HEK293 (cell line): Measurements from ENCODE around the gene TOP3B.

Source experiments
- CTCF ChIA-PET: fragments of 350-600 bp; formaldehyde crosslinking; extraction: SDS; loops from one replicate; lab custom pipeline; 2021; ENCODE audit warnings: antibody characterized with exemption; lab: Yijun Ruan, JAX
- POLR2A ChIA-PET: fragments of 300-600 bp; formaldehyde crosslinking; extraction: SDS; loops from one replicate; lab custom pipeline; 2020; ENCODE audit warnings: antibody characterized with exemption, inconsistent platforms; lab: Yijun Ruan, JAX
- H3K27ac ChIP-seq: fragments of 200-500 bp; sonication (Bioruptor generic); 2 replicates; pipeline ENCODE4 v1.5.1; 2014; ENCODE audit warnings: low read depth, low read length, control low read depth, inconsistent platforms; ENCODE audit errors: extremely low read depth
- H3K36me3 ChIP-seq, 2 experiments: fragments of 200-500 bp in 1 of 2; sonication (Bioruptor generic) in 1 of 2; 1 replicate in 1 of 2; 2 replicates in 1 of 2; pipeline ENCODE4 v1.5.1; 2014 to 2017; ENCODE audit warnings: inconsistent platforms in 2 of 2, low read length in 2 of 2; ENCODE audit not compliant: control insufficient read depth in 2 of 2, insufficient read depth in 1 of 2
- H3K4me1 ChIP-seq: fragments of 200-500 bp; sonication (Bioruptor generic); 2 replicates; pipeline ENCODE4 v1.5.1; 2014; ENCODE audit warnings: mild to moderate bottlenecking, low read length, inconsistent platforms; ENCODE audit not compliant: control insufficient read depth, insufficient read depth
- H3K4me3 ChIP-seq: 2 replicates; pipeline ENCODE4 v1.5.1; 2011; ENCODE audit warnings: low read depth, mild to moderate bottlenecking, control low read depth, low read length, moderate library complexity
- H3K9me3 ChIP-seq: fragments of 200-500 bp; sonication (Bioruptor generic); 2 replicates; pipeline ENCODE4 v1.5.1; 2014; ENCODE audit warnings: low read depth, low read length, inconsistent platforms; ENCODE audit not compliant: control insufficient read depth, insufficient read depth
- AEBP2 ChIP-seq: fragments of 450-650 bp; formaldehyde crosslinking; IDR thresholded peaks from 2 replicates; pipeline ENCODE4 v1.5.1; 2016; ENCODE audit warnings: missing biosample characterization, missing genetic modification characterization, borderline replicate concordance
- ELK4 ChIP-seq: IDR thresholded peaks from 2 replicates; pipeline ENCODE4 v1.6.1; 2011; ENCODE audit warnings: mild to moderate bottlenecking, low read depth, low read length, borderline replicate concordance
- ZEB2 ChIP-seq: fragments of 450-650 bp; formaldehyde crosslinking; IDR thresholded peaks from 2 replicates; pipeline ENCODE4 v1.5.1; 2016; ENCODE audit warnings: missing biosample characterization, missing genetic modification characterization
- ZFHX2 ChIP-seq: fragments of 450-650 bp; formaldehyde crosslinking; conservative IDR thresholded peaks from 2 replicates; pipeline ENCODE4 v1.5.1; 2016; ENCODE audit warnings: missing biosample characterization, missing genetic modification characterization
- ZNF184 ChIP-seq: fragments of 450-650 bp; IDR thresholded peaks from 2 replicates; pipeline ENCODE4 v1.5.1; 2018; ENCODE audit warnings: missing biosample characterization, mild to moderate bottlenecking, missing genetic modification characterization
- ZNF366 ChIP-seq: fragments of 450-650 bp; formaldehyde crosslinking; conservative IDR thresholded peaks from 2 replicates; pipeline ENCODE4 v1.5.1; 2016; ENCODE audit warnings: missing biosample characterization, missing genetic modification characterization
- ZNF394 ChIP-seq: fragments of 450-650 bp; formaldehyde crosslinking; IDR thresholded peaks from 2 replicates; pipeline ENCODE4 v1.5.1; 2016; ENCODE audit warnings: missing biosample characterization, missing genetic modification characterization, mild to moderate bottlenecking, moderate library complexity, borderline replicate concordance
- ZNF433 ChIP-seq: fragments of 450-650 bp; formaldehyde crosslinking; IDR thresholded peaks from 2 replicates; pipeline ENCODE4 v1.5.1; 2016; ENCODE audit warnings: missing biosample characterization, missing genetic modification characterization, low read depth
- ZNF518A ChIP-seq: fragments of 450-650 bp; formaldehyde crosslinking; conservative IDR thresholded peaks from 2 replicates; pipeline ENCODE4 v1.5.1; 2016; ENCODE audit warnings: low read depth, missing biosample characterization, missing genetic modification characterization
- ZNF558 ChIP-seq: fragments of 450-650 bp; formaldehyde crosslinking; IDR thresholded peaks from 2 replicates; pipeline ENCODE4 v1.5.1; 2016; ENCODE audit warnings: missing biosample characterization, missing genetic modification characterization
- ZNF561 ChIP-seq: fragments of 450-650 bp; IDR thresholded peaks from 2 replicates; pipeline ENCODE4 v1.5.1; 2018; ENCODE audit warnings: missing biosample characterization, missing genetic modification characterization, borderline replicate concordance
- ZNF571 ChIP-seq: fragments of 450-650 bp; formaldehyde crosslinking; IDR thresholded peaks from 2 replicates; pipeline ENCODE4 v1.5.0; 2017; ENCODE audit warnings: missing biosample characterization, missing genetic modification characterization
- ZNF670 ChIP-seq: fragments of 450-650 bp; formaldehyde crosslinking; IDR thresholded peaks from 2 replicates; pipeline ENCODE4 v1.5.1; 2016; ENCODE audit warnings: missing biosample characterization, missing genetic modification characterization, low read depth
- ZNF704 ChIP-seq: fragments of 450-650 bp; formaldehyde crosslinking; IDR thresholded peaks from 2 replicates; pipeline ENCODE4 v1.5.1; 2016; ENCODE audit warnings: missing biosample characterization, missing genetic modification characterization
- ZXDB ChIP-seq: fragments of 450-650 bp; formaldehyde crosslinking; IDR thresholded peaks from 2 replicates; pipeline ENCODE4 v1.5.1; 2016; ENCODE audit warnings: missing biosample characterization, missing genetic modification characterization
- TF ChIP-seq, protein P1 (sequence below): fragments of 450-650 bp; formaldehyde crosslinking; IDR thresholded peaks from 2 replicates; pipeline ENCODE4 v1.5.1; 2017; ENCODE audit warnings: missing biosample characterization, missing genetic modification characterization
- TF ChIP-seq, protein P2 (sequence below): fragments of 450-650 bp; formaldehyde crosslinking; IDR thresholded peaks from 2 replicates; pipeline ENCODE4 v1.5.1; 2016; ENCODE audit warnings: missing biosample characterization, missing genetic modification characterization
- TF ChIP-seq, protein P3 (sequence below): fragments of 450-650 bp; formaldehyde crosslinking; IDR thresholded peaks from 2 replicates; pipeline ENCODE4 v1.5.0; 2017; ENCODE audit warnings: missing biosample characterization, missing genetic modification characterization, borderline replicate concordance

The TOP3B gene

GRCh38 chr22:21920341-21921183 lies 62.0 kb downstream of the TOP3B start:
- no peak for TF ChIP-seq ZNF561 (tag by site-specific recombination)
- TF ChIP-seq, protein P1, sequence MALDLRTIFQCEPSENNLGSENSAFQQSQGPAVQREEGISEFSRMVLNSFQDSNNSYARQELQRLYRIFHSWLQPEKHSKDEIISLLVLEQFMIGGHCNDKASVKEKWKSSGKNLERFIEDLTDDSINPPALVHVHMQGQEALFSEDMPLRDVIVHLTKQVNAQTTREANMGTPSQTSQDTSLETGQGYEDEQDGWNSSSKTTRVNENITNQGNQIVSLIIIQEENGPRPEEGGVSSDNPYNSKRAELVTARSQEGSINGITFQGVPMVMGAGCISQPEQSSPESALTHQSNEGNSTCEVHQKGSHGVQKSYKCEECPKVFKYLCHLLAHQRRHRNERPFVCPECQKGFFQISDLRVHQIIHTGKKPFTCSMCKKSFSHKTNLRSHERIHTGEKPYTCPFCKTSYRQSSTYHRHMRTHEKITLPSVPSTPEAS (tag by site-specific recombination), result no peak
- TF ChIP-seq ZNF433 (tag by site-specific recombination), result no peak
- no peak for TF ChIP-seq ZNF394 (tag by site-specific recombination)
- TF ChIP-seq ZNF184 (tag by site-specific recombination), result no peak
- no peak for TF ChIP-seq ZNF670 (tag by site-specific recombination)
- no peak for TF ChIP-seq ZXDB
- TF ChIP-seq ZNF366 (tag by site-specific recombination), result no peak
- no peak for TF ChIP-seq AEBP2 (tag by site-specific recombination)
- TF ChIP-seq ZFHX2 (tag by site-specific recombination), result no peak
- TF ChIP-seq ELK4, result no peak
- TF ChIP-seq ZEB2, result no peak
- no peak for TF ChIP-seq ZNF558
- TF ChIP-seq ZNF571, result no peak
- TF ChIP-seq, protein P2, sequence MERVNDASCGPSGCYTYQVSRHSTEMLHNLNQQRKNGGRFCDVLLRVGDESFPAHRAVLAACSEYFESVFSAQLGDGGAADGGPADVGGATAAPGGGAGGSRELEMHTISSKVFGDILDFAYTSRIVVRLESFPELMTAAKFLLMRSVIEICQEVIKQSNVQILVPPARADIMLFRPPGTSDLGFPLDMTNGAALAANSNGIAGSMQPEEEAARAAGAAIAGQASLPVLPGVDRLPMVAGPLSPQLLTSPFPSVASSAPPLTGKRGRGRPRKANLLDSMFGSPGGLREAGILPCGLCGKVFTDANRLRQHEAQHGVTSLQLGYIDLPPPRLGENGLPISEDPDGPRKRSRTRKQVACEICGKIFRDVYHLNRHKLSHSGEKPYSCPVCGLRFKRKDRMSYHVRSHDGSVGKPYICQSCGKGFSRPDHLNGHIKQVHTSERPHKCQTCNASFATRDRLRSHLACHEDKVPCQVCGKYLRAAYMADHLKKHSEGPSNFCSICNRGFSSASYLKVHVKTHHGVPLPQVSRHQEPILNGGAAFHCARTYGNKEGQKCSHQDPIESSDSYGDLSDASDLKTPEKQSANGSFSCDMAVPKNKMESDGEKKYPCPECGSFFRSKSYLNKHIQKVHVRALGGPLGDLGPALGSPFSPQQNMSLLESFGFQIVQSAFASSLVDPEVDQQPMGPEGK, result no peak
- TF ChIP-seq, protein P3, sequence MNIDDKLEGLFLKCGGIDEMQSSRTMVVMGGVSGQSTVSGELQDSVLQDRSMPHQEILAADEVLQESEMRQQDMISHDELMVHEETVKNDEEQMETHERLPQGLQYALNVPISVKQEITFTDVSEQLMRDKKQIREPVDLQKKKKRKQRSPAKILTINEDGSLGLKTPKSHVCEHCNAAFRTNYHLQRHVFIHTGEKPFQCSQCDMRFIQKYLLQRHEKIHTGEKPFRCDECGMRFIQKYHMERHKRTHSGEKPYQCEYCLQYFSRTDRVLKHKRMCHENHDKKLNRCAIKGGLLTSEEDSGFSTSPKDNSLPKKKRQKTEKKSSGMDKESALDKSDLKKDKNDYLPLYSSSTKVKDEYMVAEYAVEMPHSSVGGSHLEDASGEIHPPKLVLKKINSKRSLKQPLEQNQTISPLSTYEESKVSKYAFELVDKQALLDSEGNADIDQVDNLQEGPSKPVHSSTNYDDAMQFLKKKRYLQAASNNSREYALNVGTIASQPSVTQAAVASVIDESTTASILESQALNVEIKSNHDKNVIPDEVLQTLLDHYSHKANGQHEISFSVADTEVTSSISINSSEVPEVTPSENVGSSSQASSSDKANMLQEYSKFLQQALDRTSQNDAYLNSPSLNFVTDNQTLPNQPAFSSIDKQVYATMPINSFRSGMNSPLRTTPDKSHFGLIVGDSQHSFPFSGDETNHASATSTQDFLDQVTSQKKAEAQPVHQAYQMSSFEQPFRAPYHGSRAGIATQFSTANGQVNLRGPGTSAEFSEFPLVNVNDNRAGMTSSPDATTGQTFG (tag by site-specific recombination), result no peak
- TF ChIP-seq ZNF518A, result no peak
- no peak for TF ChIP-seq ZNF704
- TF ChIP-seq, all 188 proteins: peak for 0
- CTCF ChIA-PET, result interaction anchor here (0.6 to 1.2 kb wide), 3 partner anchors 17 to 33 kb away, joined by 6 to 8 read pairs (median 8); no protein-coding TSS in a partner anchor

More at GRCh38 chr22:21920341-21921183, 62.0 kb downstream of the TOP3B start:
- Histone ChIP-seq H3K9me3 (no peaks in the 10 kb centered on the region), H3K4me1 (no peaks in the 10 kb centered on the region), H3K27ac (no peak overlapping the region), H3K4me3 (no peak overlapping the region), H3K36me3 (peaks cover 0 to 24% of the 10 kb centered on the region in 2 experiments; a peak in 2 of 3 replicates)
- POLR2A ChIA-PET, result no interaction called here
